Spleen (tissue), 7 donors: Measurements from ENCODE around the gene NLGN2.

Experiments
- CTCF ChIP-seq, 11 experiments: fragments of 200-600 bp in 7 of 11; fragments of 450-650 bp in 4 of 11; sonication (generic) in 4 of 11; IDR thresholded peaks in 8 of 11; conservative IDR thresholded peaks in 3 of 11; 1 replicate in 7 of 11; 2 replicates in 4 of 11; pipeline versions ENCODE4 v1.4.0 to v1.8.0; 2016 to 2021; ENCODE audit warnings: antibody characterized with exemption in 11 of 11, inconsistent platforms in 4 of 11, mild to moderate bottlenecking in 1 of 11
- POLR2A ChIP-seq, 3 donors: fragments of 450-650 bp; IDR thresholded peaks; one replicate each; pipeline ENCODE4 v1.5.1; 2017; ENCODE audit warnings: antibody characterized with exemption in 3 of 3, mild to moderate bottlenecking in 1 of 3
- donor health status: DM: no; HTN: no; CAD: no; lungs with moderate emphysema.
- donor health status: DM: no; HTN: no; CAD: no.
- donor health status: DM: no; HTN: no; CAD: no.

- no peak for TF ChIP-seq POLR2A (IDR thresholded peaks at IDR 0.05)
- TF ChIP-seq CTCF (IDR thresholded peaks at IDR 0.05 in 8 of 11, conservative IDR thresholded peaks at IDR 0.05 in 3 of 11) = no peak
Observed at GRCh38 chr17:7439462-7440112, 31.9 kb downstream of the NLGN2 start, which contains the start of gene FGF11.
